SU-DHL-6 (cell line): ENCODE results near the gene LRCH3.
A peak's percentile ranks its signal among the peaks of the same experiment; 100 is the strongest.

Experiments used
- H2AFZ ChIP-seq: fragments of 200-600 bp; sonication (generic); 2 replicates; pipeline ENCODE4 v1.6.1; 2014; ENCODE audit warnings: low read depth, mild to moderate bottlenecking, moderate library complexity, mixed read lengths, antibody characterized with exemption, low read length; ENCODE audit not compliant: severe bottlenecking
- H3F3A ChIP-seq: fragments of 200-600 bp; shearing (Covaris generic); 2 replicates; pipeline ENCODE4 v1.6.0; 2016; ENCODE audit warnings: antibody characterized with exemption, mild to moderate bottlenecking; ENCODE audit not compliant: insufficient read depth
- H3K27ac ChIP-seq: fragments of 200-600 bp; sonication (generic); 2 replicates; pipeline ENCODE4 v1.5.1; 2016; ENCODE audit warnings: low read depth, mild to moderate bottlenecking, low read length, moderate library complexity, mixed read lengths
- H3K27me3 ChIP-seq: fragments of 200-600 bp; sonication (generic), shearing (Covaris generic); 2 replicates; pipeline ENCODE4 v1.6.0; 2014; ENCODE audit warnings: mild to moderate bottlenecking, low read length
- H3K36me3 ChIP-seq: fragments of 200-600 bp; sonication (generic); 2 replicates; pipeline ENCODE4 v1.6.1; 2014; ENCODE audit warnings: mild to moderate bottlenecking, low read length, mixed read lengths
- H3K4me2 ChIP-seq: fragments of 300-600, 200-600 bp; shearing (Covaris generic), sonication (generic); 2 replicates; pipeline ENCODE4 v1.6.0; 2014; ENCODE audit warnings: low read length, low read depth, mild to moderate bottlenecking; ENCODE audit not compliant: poor library complexity, severe bottlenecking
- H3K4me3 ChIP-seq: fragments of 200-600 bp; sonication (generic); 2 replicates; pipeline ENCODE4 v1.5.1; 2014; ENCODE audit warnings: antibody characterized with exemption, low read length, mild to moderate bottlenecking, mixed read lengths; ENCODE audit not compliant: insufficient read depth, poor library complexity, severe bottlenecking
- H3K79me2 ChIP-seq: fragments of 200-600 bp; sonication (generic); 2 replicates; pipeline ENCODE4 v1.6.1; 2014; ENCODE audit warnings: mild to moderate bottlenecking, low read length, moderate library complexity; ENCODE audit not compliant: insufficient read depth
- H3K9ac ChIP-seq: fragments of 200-600 bp; sonication (generic); 2 replicates; pipeline ENCODE4 v1.7.0; 2014; ENCODE audit warnings: mild to moderate bottlenecking, low read length
- H3K9me2 ChIP-seq: fragments of 200-600 bp; sonication (generic); replicated peaks from 2 replicates; pipeline ENCODE4 v1.6.1; 2014; ENCODE audit warnings: low read length; ENCODE audit not compliant: insufficient read depth
- H3K9me3 ChIP-seq: fragments of 200-600 bp; sonication (generic); 2 replicates; pipeline ENCODE4 v1.6.1; 2014; ENCODE audit warnings: low read length, mixed read lengths; ENCODE audit not compliant: insufficient read depth
- H4K20me1 ChIP-seq: fragments of 200-600 bp; sonication (generic); 2 replicates; pipeline ENCODE4 v1.6.1; 2014; ENCODE audit warnings: low read depth, mild to moderate bottlenecking, antibody characterized with exemption, low read length, moderate library complexity, mixed read lengths
- EZH2phosphoT487 ChIP-seq: fragments of 200-600 bp; sonication (generic), shearing (Covaris generic); conservative IDR thresholded peaks from 2 replicates; pipeline ENCODE4 v1.6.1; 2018; ENCODE audit warnings: mild to moderate bottlenecking, antibody characterized with exemption, low read length, moderate library complexity, mixed read lengths
- TF ChIP-seq, protein P1 (sequence below): fragments of 200-600 bp; sonication (generic); IDR thresholded peaks from one replicate; pipeline ENCODE4 v1.5.1; 2017; ENCODE audit warnings: antibody characterized with exemption, mild to moderate bottlenecking, low read length, moderate library complexity; ENCODE audit not compliant: insufficient read depth, poor library complexity, severe bottlenecking

LRCH3 gene

DNA sequence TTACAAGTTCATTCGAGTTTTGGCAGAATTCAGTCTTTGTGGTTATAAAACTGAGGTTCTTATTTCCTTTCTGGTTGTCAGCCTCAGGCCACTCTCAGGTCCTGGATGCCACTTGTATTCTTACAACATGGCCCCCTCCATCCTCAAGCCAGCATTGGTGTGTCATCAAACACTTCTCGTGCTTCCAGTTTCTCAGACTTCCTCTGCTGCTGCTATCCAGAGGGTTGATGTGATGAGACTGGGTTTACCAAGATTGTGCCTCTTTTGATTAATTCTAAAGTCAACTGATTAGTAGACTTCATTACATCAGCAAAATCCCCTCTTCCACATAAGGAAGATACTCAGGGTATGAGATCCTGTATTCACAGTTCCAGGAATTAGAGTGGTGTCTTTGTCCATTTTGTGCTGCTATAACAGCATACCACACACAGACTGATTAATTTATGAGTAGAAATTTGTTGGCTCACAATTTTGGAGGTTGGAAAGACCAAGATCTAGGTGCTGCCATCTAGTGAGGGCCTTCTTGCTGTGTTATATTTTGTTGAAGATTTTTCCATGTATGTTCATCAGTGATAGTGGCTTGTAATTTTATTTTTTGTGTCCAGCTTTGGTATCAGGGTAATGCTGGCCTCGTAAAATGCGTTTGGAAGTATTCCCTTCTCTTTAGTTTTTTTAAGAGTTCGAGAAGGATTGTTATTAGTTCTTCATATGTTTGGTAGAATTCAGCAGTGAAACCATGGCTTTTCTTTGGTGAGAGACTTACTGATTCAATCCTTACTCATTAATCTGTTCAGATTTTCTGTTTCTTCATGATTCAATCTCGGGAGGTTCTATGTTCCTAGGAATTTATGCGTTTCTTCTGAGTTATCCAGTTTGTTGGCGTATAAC is 11.1 kb downstream of the LRCH3 start:
- H2AFZ ChIP-seq: no peak overlapping the region
- peak overlapping the region; percentile 28 for H3K4me2 ChIP-seq
- H3K79me2 ChIP-seq: peaks cover 58% of the 10 kb centered on the region

DNA sequence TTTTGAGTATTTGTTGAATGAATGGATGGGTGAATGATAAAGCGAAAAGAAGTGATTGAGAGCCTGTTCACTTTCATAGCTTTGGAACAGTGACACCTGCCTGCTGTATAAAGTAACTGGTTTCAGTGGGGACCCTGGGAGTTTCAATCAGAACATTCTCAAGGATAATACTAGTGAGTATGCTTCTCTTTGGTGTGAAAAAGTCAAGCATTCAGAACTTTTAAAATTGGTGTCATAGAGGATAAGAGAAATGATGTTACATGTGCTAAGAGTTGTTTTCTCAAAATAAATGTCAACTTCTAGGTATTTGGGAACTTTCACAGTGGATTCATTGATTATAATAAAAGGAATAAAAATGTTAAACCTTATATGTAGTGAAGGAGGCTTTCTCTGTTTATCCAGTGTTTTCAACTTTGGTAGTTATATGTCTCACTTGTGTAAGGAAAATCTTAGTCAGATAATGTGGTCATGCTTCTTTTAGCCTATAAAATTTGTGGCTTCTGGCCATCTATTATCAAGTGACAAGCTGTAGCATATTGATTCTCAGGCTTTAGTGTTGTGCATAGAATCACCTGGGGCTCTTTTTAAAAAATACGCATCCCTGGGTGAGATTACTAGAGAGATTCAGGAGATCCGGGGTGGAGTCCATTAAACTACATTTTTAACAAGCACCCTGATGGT is 11.9 kb downstream of the LRCH3 start:
- no peaks in the 10 kb centered on the region for H3K36me3 ChIP-seq
- no peaks in the 10 kb centered on the region for H3K9me2 ChIP-seq
- no peak overlapping the region for H3K4me3 ChIP-seq
- no peaks in the 10 kb centered on the region for H3K27me3 ChIP-seq
- no peak overlapping the region for H2AFZ ChIP-seq
- H4K20me1 ChIP-seq: peaks cover 11% of the 10 kb centered on the region; the same call in 1 of the 2 replicates
- no peak overlapping the region for H3K27ac ChIP-seq
- H3K79me2 ChIP-seq: peaks cover 54% of the 10 kb centered on the region
- no peak for TF ChIP-seq EZH2phosphoT487
- TF ChIP-seq, protein P1, sequence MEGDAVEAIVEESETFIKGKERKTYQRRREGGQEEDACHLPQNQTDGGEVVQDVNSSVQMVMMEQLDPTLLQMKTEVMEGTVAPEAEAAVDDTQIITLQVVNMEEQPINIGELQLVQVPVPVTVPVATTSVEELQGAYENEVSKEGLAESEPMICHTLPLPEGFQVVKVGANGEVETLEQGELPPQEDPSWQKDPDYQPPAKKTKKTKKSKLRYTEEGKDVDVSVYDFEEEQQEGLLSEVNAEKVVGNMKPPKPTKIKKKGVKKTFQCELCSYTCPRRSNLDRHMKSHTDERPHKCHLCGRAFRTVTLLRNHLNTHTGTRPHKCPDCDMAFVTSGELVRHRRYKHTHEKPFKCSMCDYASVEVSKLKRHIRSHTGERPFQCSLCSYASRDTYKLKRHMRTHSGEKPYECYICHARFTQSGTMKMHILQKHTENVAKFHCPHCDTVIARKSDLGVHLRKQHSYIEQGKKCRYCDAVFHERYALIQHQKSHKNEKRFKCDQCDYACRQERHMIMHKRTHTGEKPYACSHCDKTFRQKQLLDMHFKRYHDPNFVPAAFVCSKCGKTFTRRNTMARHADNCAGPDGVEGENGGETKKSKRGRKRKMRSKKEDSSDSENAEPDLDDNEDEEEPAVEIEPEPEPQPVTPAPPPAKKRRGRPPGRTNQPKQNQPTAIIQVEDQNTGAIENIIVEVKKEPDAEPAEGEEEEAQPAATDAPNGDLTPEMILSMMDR: no peak
- H3K9me3 ChIP-seq: no peaks in the 10 kb centered on the region
- peaks cover 13% of the 10 kb centered on the region; the same call in 1 of the 2 replicates for H3F3A ChIP-seq
- H3K4me2 ChIP-seq: no peak overlapping the region
- H3K9ac ChIP-seq: no peak overlapping the region

More for the DNA sequence above, 11.1 kb downstream of the LRCH3 start:
- Histone ChIP-seq H3K4me3 (no peak overlapping the region), H3K27ac (peak overlapping the region; percentile 46; the same call in 1 of the 2 replicates), H3F3A (peaks cover 13% of the 10 kb centered on the region; the same call in 1 of the 2 replicates), H3K27me3 (no peaks in the 10 kb centered on the region), H3K9me3 (no peaks in the 10 kb centered on the region), H3K9ac (no peak overlapping the region), H3K36me3 (no peaks in the 10 kb centered on the region), H4K20me1 (peaks cover 11% of the 10 kb centered on the region; the same call in 1 of the 2 replicates), H3K9me2 (no peaks in the 10 kb centered on the region)
- TF ChIP-seq EZH2phosphoT487: no peak
- TF ChIP-seq, protein P1: peak; percentile 44

DNA sequence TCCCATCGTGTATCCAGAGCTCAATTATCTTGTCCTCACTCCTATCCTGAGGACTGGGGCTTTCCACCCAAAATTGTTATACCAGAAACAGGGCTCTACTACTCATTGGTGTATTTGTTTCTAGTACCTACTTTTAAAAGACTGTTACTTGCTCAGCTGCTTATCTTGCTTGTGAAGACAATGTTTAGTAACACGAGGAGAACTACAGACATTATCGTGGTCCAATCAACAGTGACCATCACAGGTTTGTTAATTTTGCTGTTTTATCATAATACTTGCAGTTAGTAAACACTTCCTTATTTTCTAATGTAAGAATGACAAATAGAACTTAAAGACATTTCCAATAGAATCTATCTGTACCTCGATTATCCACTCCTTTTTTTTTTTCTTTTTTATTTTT is 13.5 kb downstream of the LRCH3 start:
- Histone ChIP-seq H3K4me3 (no peak overlapping the region), H3K79me2 (peaks cover 43% of the 10 kb centered on the region), H3K4me2 (no peak overlapping the region), H3F3A (peaks cover 13% of the 10 kb centered on the region; the same call in 1 of the 2 replicates), H3K9me3 (no peaks in the 10 kb centered on the region), H4K20me1 (peaks cover 11% of the 10 kb centered on the region; the same call in 1 of the 2 replicates), H3K27ac (no peak overlapping the region), H3K9me2 (no peaks in the 10 kb centered on the region), H3K9ac (no peak overlapping the region), H2AFZ (no peak overlapping the region), H3K36me3 (no peaks in the 10 kb centered on the region), H3K27me3 (no peaks in the 10 kb centered on the region)
- TF ChIP-seq, protein P1: no peak
- TF ChIP-seq EZH2phosphoT487: no peak
